HEK293 (cell line): ENCODE results near the gene ITGB2.

Experiments used
- ATF2 ChIP-seq: fragments of 450-650 bp; formaldehyde crosslinking; IDR thresholded peaks from 2 replicates; pipeline ENCODE4 v1.5.1; 2016; ENCODE audit warnings: missing biosample characterization, missing genetic modification characterization, low read depth
- CTCF ChIP-seq: fragments of 450-650 bp; formaldehyde crosslinking; IDR thresholded peaks from 2 replicates; pipeline ENCODE4 v1.5.1; 2016; ENCODE audit warnings: missing biosample characterization, missing genetic modification characterization
- EGR2 ChIP-seq: fragments of 450-650 bp; formaldehyde crosslinking; IDR thresholded peaks from 2 replicates; pipeline ENCODE4 v1.5.1; 2016; ENCODE audit warnings: low read depth, missing biosample characterization, missing genetic modification characterization
- GLIS2 ChIP-seq: fragments of 450-650 bp; formaldehyde crosslinking; IDR thresholded peaks from 2 replicates; pipeline ENCODE4 v1.5.1; 2016; ENCODE audit warnings: missing biosample characterization, missing genetic modification characterization
- HOXC10 ChIP-seq: sonication (generic); formaldehyde crosslinking; IDR thresholded peaks from 2 replicates; pipeline ENCODE4 v1.8.1; 2023; ENCODE audit warnings: mild to moderate bottlenecking, missing genetic modification reagents
- HOXD13 ChIP-seq: sonication (generic); formaldehyde crosslinking; IDR thresholded peaks from 2 replicates; pipeline ENCODE4 v1.8.0; 2022; ENCODE audit warnings: missing genetic modification reagents, borderline replicate concordance
- SP2 ChIP-seq: fragments of 450-650 bp; formaldehyde crosslinking; IDR thresholded peaks from 2 replicates; pipeline ENCODE4 v1.5.1; 2016; ENCODE audit warnings: missing biosample characterization, missing genetic modification characterization
- TSHZ1 ChIP-seq: fragments of 450-650 bp; formaldehyde crosslinking; IDR thresholded peaks from 2 replicates; pipeline ENCODE4 v1.5.1; 2016; ENCODE audit warnings: missing biosample characterization, missing genetic modification characterization, borderline replicate concordance
- ZBTB11 ChIP-seq: fragments of 450-650 bp; formaldehyde crosslinking; conservative IDR thresholded peaks from 2 replicates; pipeline ENCODE4 v1.5.1; 2016; ENCODE audit warnings: low read depth, missing biosample characterization, missing genetic modification characterization
- ZEB2 ChIP-seq: fragments of 450-650 bp; formaldehyde crosslinking; IDR thresholded peaks from 2 replicates; pipeline ENCODE4 v1.5.1; 2016; ENCODE audit warnings: missing biosample characterization, missing genetic modification characterization
- ZNF121 ChIP-seq: fragments of 450-650 bp; formaldehyde crosslinking; IDR thresholded peaks from 2 replicates; pipeline ENCODE4 v1.5.1; 2016; ENCODE audit warnings: missing biosample characterization, missing genetic modification characterization
- ZNF26 ChIP-seq: fragments of 450-650 bp; formaldehyde crosslinking; IDR thresholded peaks from 2 replicates; pipeline ENCODE4 v1.5.1; 2016; ENCODE audit warnings: missing biosample characterization, missing genetic modification characterization
- ZNF311 ChIP-seq: fragments of 450-650 bp; formaldehyde crosslinking; IDR thresholded peaks from 2 replicates; pipeline ENCODE4 v1.5.1; 2017; ENCODE audit warnings: missing biosample characterization, missing genetic modification characterization, borderline replicate concordance
- ZNF791 ChIP-seq: fragments of 450-650 bp; formaldehyde crosslinking; IDR thresholded peaks from 2 replicates; pipeline ENCODE4 v1.5.1; 2016; ENCODE audit warnings: missing biosample characterization, missing genetic modification characterization
- ZSCAN23 ChIP-seq: fragments of 450-650 bp; formaldehyde crosslinking; IDR thresholded peaks from 2 replicates; pipeline ENCODE4 v1.5.1; 2016; ENCODE audit warnings: missing biosample characterization, missing genetic modification characterization

Gene ITGB2

GRCh38 chr21:44949779-44950198 is 29.1 kb upstream of the ITGB2 start (continued):
- TF ChIP-seq ZNF26 (no peak), GLIS2 (tag by site-specific recombination) (no peak), ZBTB11 (no peak), ATF2 (no peak), ZNF791 (tag by site-specific recombination) (no peak), ZEB2 (tag by site-specific recombination) (peak; percentile 45; the same call in 1 of the 2 replicates), ZNF311 (tag by site-specific recombination) (no peak), CTCF (peak; percentile 94), ZSCAN23 (tag by site-specific recombination) (no peak), ZNF121 (tag by site-specific recombination) (0 out of 2 replicates have a peak, but pooled peaks have one; percentile 47), SP2 (no peak), EGR2 (tag by site-specific recombination) (no peak), HOXC10 (CRISPR knock-in tag) (no peak), TSHZ1 (tag by site-specific recombination) (no peak), HOXD13 (CRISPR knock-in tag) (no peak)
- TF ChIP-seq, all 188 proteins: peak for 12
